Transverse colon (tissue), 3 donors: ENCODE results near the gene RHOBTB1.

Source experiments
- CTCF ChIP-seq, 5 experiments: fragments of 200-600 bp in 3 of 5; fragments of 450-650 bp in 2 of 5; sonication (generic) in 3 of 5; IDR thresholded peaks; 1 replicate in 2 of 5; 2 replicates in 3 of 5; pipeline ENCODE4 v1.5.1; 2016 to 2017; ENCODE audit warnings: antibody characterized with exemption in 5 of 5, inconsistent platforms in 3 of 5, mild to moderate bottlenecking in 2 of 5, moderate library complexity in 1 of 5
- POLR2A ChIP-seq: fragments of 450-650 bp; IDR thresholded peaks from one replicate; pipeline ENCODE4 v1.6.1; 2016; ENCODE audit warnings: antibody characterized with exemption, mild to moderate bottlenecking, moderate library complexity

DNA sequence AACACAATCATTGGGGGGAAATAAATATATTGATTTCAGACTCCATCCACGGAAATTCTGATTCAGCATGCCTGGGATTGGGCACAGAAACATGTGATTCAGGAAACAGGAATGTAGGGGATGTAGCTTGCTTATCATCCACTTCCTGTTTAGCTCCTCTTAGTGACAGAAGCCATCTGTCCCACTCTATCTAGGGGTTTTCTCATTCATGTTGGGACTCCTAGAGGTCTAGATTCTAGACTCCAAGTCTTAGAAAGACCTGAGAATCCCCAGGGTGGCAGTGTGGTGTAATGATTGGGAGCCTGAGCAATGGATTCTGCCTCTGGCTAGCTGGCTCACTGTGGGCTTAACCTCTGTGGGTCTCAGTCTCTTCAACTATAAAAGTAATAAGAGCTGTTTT lies 97.8 kb downstream of the RHOBTB1 start:
- TF ChIP-seq POLR2A = no peak
- no peak for TF ChIP-seq CTCF (IDR thresholded peaks at IDR 0.05)
